Jurkat, Clone E6-1 (cell line): ENCODE results near the gene SMURF1.

Source experiments
- DNase-seq: peaks from one replicate; pipeline ENCODE4 v3.0.0-alpha.2; 2011; ENCODE audit warnings: low read depth, low spot score
- H3K4me3 ChIP-seq: 2 replicates; pipeline ENCODE4 v1.5.1; 2011; ENCODE audit warnings: mild to moderate bottlenecking, low read length, control low read depth, moderate library complexity

Gene SMURF1

DNA sequence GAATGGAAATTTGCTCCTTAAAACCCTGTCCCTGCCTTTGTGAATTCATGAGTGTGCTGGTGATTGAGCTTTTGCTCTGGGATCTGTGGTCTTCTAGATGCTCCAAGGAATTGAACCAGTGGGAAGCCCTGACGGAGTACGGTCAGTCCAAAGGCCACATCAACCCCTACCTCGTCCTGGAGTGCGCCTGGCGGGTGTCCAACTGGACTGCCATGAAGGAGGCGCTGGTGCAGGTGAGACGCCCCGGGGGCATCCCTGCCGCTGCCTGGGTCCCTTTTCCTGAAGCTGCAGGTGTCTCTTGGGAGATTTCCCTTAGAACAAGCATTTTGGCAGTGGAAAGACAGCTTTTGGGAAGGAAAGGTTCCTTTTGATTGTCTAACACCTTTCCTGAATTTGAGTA, 165.2 kb downstream of the SMURF1 start:
- DNase-seq: no peak

More for the DNA sequence above, 165.2 kb downstream of the SMURF1 start:
- no peak overlapping the region for H3K4me3 ChIP-seq
